Neuronal stem cell (in vitro differentiated cells): ENCODE results near the gene AMOTL1.

Experiments
- DNase-seq: peaks from one replicate; pipeline ENCODE4 v3.0.0-alpha.2; 2013; ENCODE audit warnings: low spot score
- H2AFZ ChIP-seq: one replicate; pipeline ENCODE4 v1.6.1; 2013; ENCODE audit warnings: mild to moderate bottlenecking, low read length, inconsistent platforms
- H2AK5ac ChIP-seq: 2 replicates; pipeline ENCODE4 v1.6.1; 2013; ENCODE audit warnings: low read depth, mild to moderate bottlenecking, inconsistent platforms, low read length, moderate library complexity, mixed read lengths
- H2BK120ac ChIP-seq: 2 replicates; pipeline ENCODE4 v1.6.1; 2013; ENCODE audit warnings: low read depth, mild to moderate bottlenecking, inconsistent platforms, low read length, moderate library complexity, mixed read lengths
- H2BK12ac ChIP-seq: one replicate; pipeline ENCODE4 v1.6.1; 2013; ENCODE audit warnings: low read length, inconsistent platforms
- H2BK15ac ChIP-seq: 2 replicates; pipeline ENCODE4 v1.6.1; 2013; ENCODE audit warnings: mild to moderate bottlenecking, low read length, inconsistent platforms, mixed read lengths
- H2BK5ac ChIP-seq: one replicate; pipeline ENCODE4 v1.6.1; 2013; ENCODE audit warnings: inconsistent platforms, mild to moderate bottlenecking, low read length, moderate library complexity
- H3K14ac ChIP-seq: one replicate; pipeline ENCODE4 v1.6.1; 2013; ENCODE audit warnings: low read length, inconsistent platforms
- H3K18ac ChIP-seq: 2 replicates; pipeline ENCODE4 v1.6.1; 2013; ENCODE audit warnings: low read length, inconsistent platforms
- H3K23ac ChIP-seq: 2 replicates; pipeline ENCODE4 v1.6.1; 2013; ENCODE audit warnings: low read depth, mild to moderate bottlenecking, mixed read lengths, low read length, inconsistent platforms; ENCODE audit not compliant: poor library complexity
- H3K27ac ChIP-seq: replicated peaks from 3 replicates; pipeline ENCODE4 v1.5.1; 2013; ENCODE audit warnings: low read length, inconsistent platforms
- H3K27me3 ChIP-seq, 3 experiments: 2 replicates each; pipeline ENCODE4 v1.6.1; 2013; ENCODE audit warnings: low read length in 3 of 3, mild to moderate bottlenecking in 2 of 3, inconsistent platforms in 1 of 3, low read depth in 1 of 3, mixed read lengths in 1 of 3, moderate library complexity in 1 of 3; ENCODE audit not compliant: control insufficient read depth in 3 of 3, insufficient read depth in 3 of 3
- H3K36me3 ChIP-seq, 2 donors: replicated peaks in 1 of 2; 2 replicates each; pipeline ENCODE4 v1.6.1; 2013; ENCODE audit warnings: low read length in 2 of 2; ENCODE audit not compliant: control insufficient read depth in 2 of 2, insufficient read depth in 2 of 2
- H3K4ac ChIP-seq: 2 replicates; pipeline ENCODE4 v1.6.1; 2013; ENCODE audit warnings: inconsistent platforms, mild to moderate bottlenecking, low read length, moderate library complexity
- H3K4me1 ChIP-seq, 2 donors: 1 replicate in 1 of 2; 2 replicates in 1 of 2; pipeline ENCODE4 v1.6.1; 2013; ENCODE audit warnings: low read length in 2 of 2, low read depth in 1 of 2; ENCODE audit not compliant: control insufficient read depth in 2 of 2, insufficient read depth in 1 of 2
- H3K4me2 ChIP-seq: one replicate; pipeline ENCODE4 v1.6.1; 2013; ENCODE audit warnings: mild to moderate bottlenecking, low read length, inconsistent platforms; ENCODE audit not compliant: insufficient read depth, poor library complexity, severe bottlenecking
- H3K4me3 ChIP-seq, 2 donors: 2 replicates each; pipeline ENCODE4 v1.5.1; 2013; ENCODE audit warnings: low read length in 2 of 2, mild to moderate bottlenecking in 2 of 2, inconsistent platforms in 1 of 2, moderate library complexity in 1 of 2
- H3K79me1 ChIP-seq: one replicate; pipeline ENCODE4 v1.6.1; 2013; ENCODE audit warnings: low read depth, mild to moderate bottlenecking, inconsistent platforms, low read length, moderate library complexity
- H3K9ac ChIP-seq: one replicate; pipeline ENCODE4 v1.6.1; 2013; ENCODE audit warnings: mild to moderate bottlenecking, low read depth, low read length, inconsistent platforms; ENCODE audit not compliant: poor library complexity
- H3K9me3 ChIP-seq, 2 donors: replicated peaks in 1 of 2; 2 replicates each; pipeline versions ENCODE3 to v1.6.1; 2013; ENCODE audit warnings: low read length in 2 of 2, mild to moderate bottlenecking in 2 of 2, inconsistent platforms in 1 of 2, low read depth in 1 of 2, mixed read lengths in 1 of 2, moderate library complexity in 1 of 2; ENCODE audit not compliant: control insufficient read depth in 2 of 2, insufficient read depth in 1 of 2
- H4K8ac ChIP-seq: one replicate; pipeline ENCODE4 v1.6.1; 2013; ENCODE audit warnings: low read depth, mild to moderate bottlenecking, inconsistent platforms, low read length, moderate library complexity
- H4K91ac ChIP-seq: one replicate; pipeline ENCODE4 v1.6.1; 2013; ENCODE audit warnings: low read length, low read depth, mild to moderate bottlenecking, inconsistent platforms; ENCODE audit not compliant: poor library complexity
- WGBS, 2 donors: extraction: QIAGEN DNeasy Blood & Tissue Kit; methylation state at CpG; one replicate each; pipeline ENCODE4 v1.1.7; 2013; ENCODE audit warnings: missing lambda C conversion rate in 2 of 2, mixed read lengths in 1 of 2; ENCODE audit not compliant: insufficient read length in 2 of 2, insufficient replicate concordance in 1 of 2; ENCODE audit errors: extremely low coverage in 2 of 2; 5-methylcytosine and 5-hydroxymethylcytosine counted together

AMOTL1 gene

DNA sequence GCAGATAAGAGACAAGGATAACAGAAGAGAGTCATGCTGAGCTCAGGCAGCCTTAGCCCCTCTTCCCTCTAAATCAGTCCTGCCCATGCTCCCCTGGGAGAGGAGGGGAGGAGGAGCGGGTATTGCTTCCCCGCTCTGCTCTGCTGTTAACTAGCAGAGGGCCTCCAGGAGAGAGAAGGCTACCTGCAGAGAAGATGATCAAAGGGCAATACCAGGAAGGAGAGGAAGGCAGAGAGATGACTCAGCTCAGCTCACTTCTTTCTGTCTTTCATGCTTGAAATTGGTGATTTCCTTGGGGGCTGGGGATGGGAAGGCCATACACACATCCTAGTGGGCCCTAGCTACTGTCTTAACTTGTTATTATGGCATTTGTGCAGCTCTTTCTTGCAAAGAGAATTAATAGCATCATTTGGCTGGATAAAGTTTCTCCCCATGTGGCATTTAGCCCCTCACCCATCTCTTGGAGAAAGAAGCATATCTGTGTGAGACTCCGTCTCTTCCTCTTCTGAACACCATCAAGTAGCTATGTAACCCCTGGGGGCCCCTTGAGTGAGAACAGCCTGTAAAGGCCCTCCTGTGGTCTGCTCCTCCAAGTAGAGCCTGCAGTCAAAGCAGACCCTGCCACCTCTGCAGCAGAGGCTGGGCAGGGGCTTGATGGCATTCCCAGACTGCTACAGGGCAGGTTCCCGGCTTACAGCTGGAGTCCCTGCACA is 33.4 kb upstream of the AMOTL1 start:
- H2AK5ac ChIP-seq = no peak overlapping the region
- DNase-seq = no peak
- H3K4me1 ChIP-seq = peaks cover 6 to 39% of the 10 kb centered on the region in 2 donors
- no peak overlapping the region for H3K4me3 ChIP-seq
- no peak overlapping the region for H3K14ac ChIP-seq
- no peak overlapping the region for H4K8ac ChIP-seq
- no peaks in the 10 kb centered on the region for H3K27me3 ChIP-seq
- no peak overlapping the region for H2BK15ac ChIP-seq
- no peak overlapping the region for H3K23ac ChIP-seq
- H2BK5ac ChIP-seq = no peak overlapping the region
- no peak overlapping the region for H2BK120ac ChIP-seq
- no peak overlapping the region for H3K9ac ChIP-seq
- no peak overlapping the region for H3K4me2 ChIP-seq
- no peaks in the 10 kb centered on the region for H3K79me1 ChIP-seq
- H4K91ac ChIP-seq = no peak overlapping the region
- no peak overlapping the region for H3K18ac ChIP-seq
- no peak overlapping the region for H3K4ac ChIP-seq
- no peak overlapping the region for H3K27ac ChIP-seq
- WGBS, 2 donors = no CpG with 5 or more reads among the region's 4 CpGs
- H2BK12ac ChIP-seq = no peak overlapping the region
- no peaks in the 10 kb centered on the region for H3K9me3 ChIP-seq
- no peaks in the 10 kb centered on the region for H3K36me3 ChIP-seq
- H2AFZ ChIP-seq = peak overlapping the region; percentile 56

DNA sequence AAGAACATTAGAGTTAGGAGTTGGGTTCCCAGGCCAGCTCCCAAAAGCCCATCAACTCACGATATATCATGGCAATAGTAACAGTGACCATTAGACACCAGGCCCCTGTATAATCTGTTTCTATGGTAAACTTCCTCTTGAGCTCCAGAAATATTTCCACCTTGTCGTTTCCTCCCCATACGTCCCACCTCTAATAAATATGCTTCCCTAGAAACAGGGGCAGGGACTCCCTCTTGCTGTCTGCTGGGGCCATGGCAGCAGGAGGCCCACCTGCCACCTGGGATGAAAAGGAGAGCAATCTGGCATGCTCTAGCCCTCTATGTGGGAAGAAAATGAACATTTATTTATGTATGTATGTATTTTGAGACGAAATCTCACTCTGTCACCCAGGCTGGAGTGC is 32.2 kb upstream of the AMOTL1 start:
- Histone ChIP-seq H3K9ac (no peak overlapping the region), H2BK5ac (no peak overlapping the region), H2AK5ac (no peak overlapping the region), H2BK15ac (no peak overlapping the region), H3K4me2 (no peak overlapping the region), H2BK12ac (no peak overlapping the region), H3K23ac (no peak overlapping the region), H2BK120ac (no peak overlapping the region), H3K9me3 (no peaks in the 10 kb centered on the region), H3K4me1 (peaks cover 9 to 32% of the 10 kb centered on the region in 2 donors), H4K91ac (no peak overlapping the region), H3K79me1 (no peaks in the 10 kb centered on the region), H3K18ac (no peak overlapping the region), H3K14ac (no peak overlapping the region), H4K8ac (no peak overlapping the region), H3K27ac (no peak overlapping the region), H3K27me3 (no peaks in the 10 kb centered on the region), H3K4ac (no peak overlapping the region), H2AFZ (no peak overlapping the region), H3K36me3 (no peaks in the 10 kb centered on the region), H3K4me3 (no peak overlapping the region)
- DNase-seq = no peak
- no CpG with 5 or more reads among the region's 4 CpGs for WGBS, 2 donors

DNA sequence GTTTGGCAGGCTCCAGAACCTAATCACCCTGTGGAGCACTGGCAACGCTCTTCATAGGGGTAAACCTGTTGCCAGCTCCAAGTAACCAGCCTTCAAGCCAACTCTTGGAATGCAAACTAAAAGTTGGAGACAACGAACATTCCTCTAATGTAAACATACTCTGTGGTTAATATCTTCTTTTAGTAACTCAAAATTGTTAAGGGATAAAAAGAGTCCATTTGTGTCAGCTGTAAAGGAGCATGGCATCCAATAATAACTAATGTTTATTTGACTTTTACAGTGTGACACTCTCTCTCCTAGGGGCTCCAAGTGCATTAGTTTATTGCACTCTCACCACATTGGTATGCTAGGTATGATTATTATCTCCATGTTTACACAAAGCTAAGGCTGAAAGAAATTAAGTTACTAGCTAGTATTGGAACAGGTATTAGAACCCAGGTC is 31.0 kb upstream of the AMOTL1 start:
- H3K4me3 ChIP-seq = no peak overlapping the region
- H3K9ac ChIP-seq = no peak overlapping the region
- peaks cover 0 to 2% (median 0%) of the 10 kb centered on the region in 3 experiments for H3K27me3 ChIP-seq
- no peaks in the 10 kb centered on the region for H3K9me3 ChIP-seq
- H2BK5ac ChIP-seq = no peak overlapping the region
- H3K4me1 ChIP-seq = peaks cover 8 to 32% of the 10 kb centered on the region in 2 donors
- H3K18ac ChIP-seq = no peak overlapping the region
- no peak overlapping the region for H2AFZ ChIP-seq
- no peak overlapping the region for H3K4ac ChIP-seq
- no peak overlapping the region for H3K4me2 ChIP-seq
- H2BK12ac ChIP-seq = no peak overlapping the region
- WGBS, 2 donors = no CpG with 5 or more reads among the region's 2 CpGs
- no peak overlapping the region for H3K14ac ChIP-seq
- no peak overlapping the region for H2AK5ac ChIP-seq
- no peak overlapping the region for H2BK15ac ChIP-seq
- no peak overlapping the region for H4K8ac ChIP-seq
- no peak for DNase-seq
- no peaks in the 10 kb centered on the region for H3K79me1 ChIP-seq
- peaks cover 0 to 1% of the 10 kb centered on the region in 2 donors for H3K36me3 ChIP-seq
- H4K91ac ChIP-seq = no peak overlapping the region
- no peak overlapping the region for H2BK120ac ChIP-seq
- no peak overlapping the region for H3K23ac ChIP-seq
- H3K27ac ChIP-seq = no peak overlapping the region

DNA sequence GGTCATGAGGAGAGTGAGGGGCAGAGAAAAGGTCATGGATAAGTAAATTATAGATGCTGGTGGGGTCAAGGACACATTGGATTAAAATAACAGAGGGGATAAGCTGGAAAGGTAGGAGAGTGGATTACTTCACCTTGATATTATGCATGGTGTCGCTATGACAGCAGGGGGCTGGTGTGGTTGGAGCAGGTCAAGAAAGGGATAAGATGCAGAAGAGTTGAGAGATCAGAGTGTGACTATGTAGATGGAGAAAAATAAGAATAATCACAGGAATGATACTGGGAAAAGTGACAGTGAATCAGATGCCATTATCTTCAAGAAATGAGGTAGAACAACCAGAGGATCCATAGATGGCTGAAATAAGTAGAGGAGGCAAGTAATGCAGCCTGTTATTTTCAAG is 29.4 kb upstream of the AMOTL1 start:
- peaks cover 8 to 35% of the 10 kb centered on the region in 2 donors for H3K4me1 ChIP-seq
- no peak overlapping the region for H3K27ac ChIP-seq
- WGBS, 2 donors = no CpG with 5 or more reads among the region's 1 CpG

More for the DNA sequence above, 29.4 kb upstream of the AMOTL1 start:
- Histone ChIP-seq H2BK120ac (no peak overlapping the region), H4K8ac (no peak overlapping the region), H3K27me3 (peaks cover 0 to 2% (median 0%) of the 10 kb centered on the region in 3 experiments), H3K9ac (no peak overlapping the region), H3K14ac (no peak overlapping the region), H3K79me1 (no peaks in the 10 kb centered on the region), H2BK15ac (no peak overlapping the region), H2AFZ (no peak overlapping the region), H3K4ac (no peak overlapping the region), H4K91ac (no peak overlapping the region), H3K23ac (no peak overlapping the region), H2BK5ac (no peak overlapping the region), H2BK12ac (no peak overlapping the region), H3K18ac (no peak overlapping the region), H3K9me3 (no peaks in the 10 kb centered on the region), H3K4me2 (no peak overlapping the region), H3K4me3 (no peak overlapping the region), H2AK5ac (no peak overlapping the region), H3K36me3 (peaks cover 0 to 2% of the 10 kb centered on the region in 2 donors)
- no peak for DNase-seq
